K562 (cell line): ENCODE measurements around the gene MMP1. TPM values are rescaled to one million over a fixed set of nuclear protein-coding genes. Genes with fewer than 3 reads are reported as not detected.

ENCODE experiments used
- ATAC-seq: fragments of 200-7000 bp; cut with Tn5 transposase; 3 replicates; pipeline ENCODE4 v1.9.1; 2020; ENCODE audit warnings: moderate library complexity
- BruUV-seq: library from RNA; stranded (reverse); fragments of 400-500 nt; replicated peaks from 2 replicates; lab custom pipeline; 2021; lab: Mats Ljungman, UMichigan
- CTCF ChIA-PET: fragments of 300-600 bp; formaldehyde crosslinking; extraction: SDS; loops from one replicate; lab custom pipeline; 2021; ENCODE audit warnings: low intra/inter-chr PET ratio; lab: Yijun Ruan, JAX
- POLR2A ChIA-PET: fragments of 300-600, 350-650 bp; sonication (Branson Sonifier 250); formaldehyde crosslinking; extraction: SDS; loops from one replicate; lab custom pipeline; 2021; ENCODE audit warnings: antibody characterized with exemption, inconsistent platforms; lab: Yijun Ruan, JAX
- DNase-seq, 4 experiments: peaks; one replicate each; pipeline versions ENCODE4 v3.0.0 to v3.0.0-alpha.2; 2011 to 2018; ENCODE audit warnings: low spot score in 3 of 4, mixed read lengths in 3 of 4; ENCODE audit errors: extremely low read depth in 1 of 4
- FAIRE-seq: peaks from 2 replicates; lab custom pipeline; 2011; peaks lifted over from hg19 to GRCh38; lab: Jason Lieb, UNC
- H2AFZ ChIP-seq: 2 replicates; pipeline ENCODE4 v1.6.0; 2011; ENCODE audit warnings: low read depth, low read length, control low read depth, inconsistent platforms
- H3K27ac ChIP-seq: fragments of 200-600 bp; 3 replicates; pipeline ENCODE4 v1.8.0; 2011; ENCODE audit warnings: low read depth, mild to moderate bottlenecking, control low read depth, inconsistent platforms, low read length, moderate library complexity, mixed read lengths; ENCODE audit errors: extremely low read depth
- H3K27me3 ChIP-seq, 2 experiments: fragments of 300-600 bp in 1 of 2; 2 replicates in 1 of 2; 3 replicates in 1 of 2; pipeline versions ENCODE4 v1.6.0 to v1.8.0; 2011; ENCODE audit warnings: inconsistent platforms in 2 of 2, low read length in 2 of 2, mild to moderate bottlenecking in 1 of 2, mixed read lengths in 1 of 2, moderate library complexity in 1 of 2; ENCODE audit not compliant: control insufficient read depth in 2 of 2, insufficient read depth in 2 of 2
- H3K36me3 ChIP-seq: fragments of 300-600 bp; 3 replicates; pipeline ENCODE4 v1.8.0; 2011; ENCODE audit warnings: mild to moderate bottlenecking, low read length, inconsistent platforms; ENCODE audit not compliant: control insufficient read depth, insufficient read depth
- H3K4me1 ChIP-seq, 2 experiments: fragments of 200-600 bp in 1 of 2; replicated peaks in 1 of 2; 2 replicates in 1 of 2; 3 replicates in 1 of 2; pipeline versions ENCODE4 v1.5.1 to v1.8.0; 2011; ENCODE audit warnings: inconsistent platforms in 2 of 2, low read length in 2 of 2, mild to moderate bottlenecking in 1 of 2, mixed read lengths in 1 of 2, moderate library complexity in 1 of 2; ENCODE audit not compliant: control insufficient read depth in 2 of 2, insufficient read depth in 2 of 2
- H3K4me2 ChIP-seq: 2 replicates; pipeline ENCODE4 v1.6.1; 2011; ENCODE audit warnings: low read length, control low read depth, inconsistent platforms, mixed read lengths; ENCODE audit not compliant: insufficient read depth
- H3K4me3 ChIP-seq: fragments of 200-600 bp; sonication (generic), shearing (Covaris generic); 2 replicates; pipeline ENCODE4 v1.5.1; 2016; ENCODE audit warnings: control low read depth, inconsistent platforms
- H3K79me2 ChIP-seq: fragments of 200-600 bp; 3 replicates; pipeline ENCODE4 v1.8.0; 2011; ENCODE audit warnings: low read length, inconsistent platforms; ENCODE audit not compliant: control insufficient read depth, insufficient read depth
- H3K9ac ChIP-seq, 2 experiments: 2 replicates each; pipeline versions ENCODE4 v1.6.0 to v1.6.1; 2011; ENCODE audit warnings: low read depth in 2 of 2, low read length in 2 of 2, control low read depth in 1 of 2, inconsistent platforms in 1 of 2, mild to moderate bottlenecking in 1 of 2, mixed read lengths in 1 of 2; ENCODE audit not compliant: insufficient read depth in 1 of 2
- H3K9me1 ChIP-seq: one replicate; pipeline ENCODE4 v1.6.0; 2011; ENCODE audit warnings: inconsistent platforms, mild to moderate bottlenecking, low read length, moderate library complexity; ENCODE audit not compliant: control insufficient read depth, insufficient read depth
- H3K9me3 ChIP-seq: replicated peaks from 2 replicates; pipeline ENCODE4 v1.5.1; 2011; ENCODE audit warnings: low read depth, low read length, inconsistent platforms; ENCODE audit not compliant: control insufficient read depth, insufficient read depth
- H4K20me1 ChIP-seq: replicated peaks from 2 replicates; pipeline ENCODE4 v1.6.1; 2011; ENCODE audit warnings: low read length, inconsistent platforms, mixed read lengths; ENCODE audit not compliant: control insufficient read depth, insufficient read depth
- C11orf30 ChIP-seq: fragments of 450-650 bp; IDR thresholded peaks from 2 replicates; pipeline ENCODE4 v1.6.1; 2016; ENCODE audit warnings: low read depth, mild to moderate bottlenecking
- CHD1 ChIP-seq: fragments of 200-600 bp; sonication (generic); IDR thresholded peaks from one replicate; pipeline ENCODE4 v1.6.1; 2012; ENCODE audit warnings: mild to moderate bottlenecking, moderate library complexity, low read length, inconsistent platforms
- EHMT2 ChIP-seq: fragments of 450-650 bp; IDR thresholded peaks from 2 replicates; pipeline ENCODE4 v1.6.1; 2018; ENCODE audit warnings: antibody characterized with exemption
- EWSR1 ChIP-seq: fragments of 450-650 bp; IDR thresholded peaks from 2 replicates; pipeline ENCODE4 v1.6.1; 2018; ENCODE audit warnings: borderline replicate concordance, mild to moderate bottlenecking, low read depth, moderate library complexity; ENCODE audit not compliant: partially characterized antibody
- ILF3 ChIP-seq: fragments of 450-650 bp; IDR thresholded peaks from 2 replicates; pipeline ENCODE4 v1.6.1; 2018; ENCODE audit warnings: antibody characterized with exemption, mild to moderate bottlenecking, moderate library complexity, borderline replicate concordance
- KAT8 ChIP-seq: fragments of 450-650 bp; IDR thresholded peaks from 2 replicates; pipeline ENCODE4 v1.6.1; 2016; ENCODE audit warnings: low read depth, mild to moderate bottlenecking
- NR4A1 ChIP-seq, 2 experiments: fragments of 250-450 bp in 1 of 2; fragments of 450-650 bp in 1 of 2; sonication (Bioruptor Pico) in 1 of 2; IDR thresholded peaks; 2 replicates each; pipeline versions ENCODE4 v1.4.0 to v1.6.1; 2016 to 2020; ENCODE audit warnings: mild to moderate bottlenecking in 2 of 2, missing compliant biosample characterization in 1 of 2, missing genetic modification characterization in 1 of 2, moderate library complexity in 1 of 2
- RB1 ChIP-seq: fragments of 450-650 bp; IDR thresholded peaks from 2 replicates; pipeline ENCODE4 v1.6.1; 2017; ENCODE audit warnings: low read depth, mild to moderate bottlenecking
- RBM15 ChIP-seq: fragments of 200-400 bp; formaldehyde crosslinking; IDR thresholded peaks from 2 replicates; pipeline ENCODE4 v1.6.1; 2018; ENCODE audit warnings: mild to moderate bottlenecking, low read length, moderate library complexity; ENCODE audit not compliant: insufficient read depth
- SAFB ChIP-seq: fragments of 200-400 bp; formaldehyde crosslinking; IDR thresholded peaks from 2 replicates; pipeline ENCODE4 v1.6.1; 2017; ENCODE audit warnings: low read depth, low read length, borderline replicate concordance
- SMAD3 ChIP-seq: fragments of 450-650 bp; formaldehyde crosslinking; conservative IDR thresholded peaks from 2 replicates; pipeline ENCODE4 v1.4.0; 2020; ENCODE audit warnings: mild to moderate bottlenecking
- STAG1 ChIP-seq: sonication (generic); formaldehyde crosslinking; IDR thresholded peaks from 2 replicates; pipeline ENCODE4 v1.5.0; 2020; ENCODE audit warnings: missing genetic modification reagents, borderline replicate concordance
- ZFP36 ChIP-seq: fragments of 150-350 bp; IDR thresholded peaks from 2 replicates; pipeline ENCODE4 v1.6.1; 2018; ENCODE audit warnings: low read length, low read depth; ENCODE audit not compliant: partially characterized antibody
- ZNF146 ChIP-seq: IDR thresholded peaks from one replicate; pipeline ENCODE4 v1.6.1; 2018; ENCODE audit warnings: missing compliant biosample characterization; ENCODE audit not compliant: unreplicated experiment
- ZNF57 ChIP-seq: fragments of 450-650 bp; formaldehyde crosslinking; IDR thresholded peaks from 2 replicates; pipeline ENCODE4 v1.4.0; 2020; ENCODE audit warnings: mild to moderate bottlenecking, moderate library complexity
- ZNF584 ChIP-seq: fragments of 200-800 bp; sonication (Bioruptor generic); IDR thresholded peaks from 2 replicates; pipeline ENCODE4 v1.6.1; 2016; ENCODE audit warnings: low read depth, mild to moderate bottlenecking, missing genetic modification characterization, missing compliant biosample characterization
- ZNF717 ChIP-seq: fragments of 250-450 bp; sonication (Bioruptor Pico); IDR thresholded peaks from 2 replicates; pipeline ENCODE4 v1.5.0; 2021
- WGBS: fragments of 100-300 bp; shearing (Covaris generic); methylation state at CpG from one replicate; pipeline ENCODE4 v1.1.6; 2016; ENCODE audit warnings: low coverage, mixed read lengths; ENCODE audit not compliant: insufficient coverage; ENCODE audit errors: missing lambda C conversion rate; 5-methylcytosine and 5-hydroxymethylcytosine counted together
- in situ Hi-C: fragments of 300-500 bp; cut with MboI; formaldehyde crosslinking; loops from 4 replicates; pipeline ENCODE4 v1.15.0; 2018; ENCODE audit warnings: inconsistent platforms, mixed read lengths
- intact Hi-C: fragments of 100-400 bp; cut with micrococcal nuclease; formaldehyde crosslinking; loops from 2 replicates; pipeline ENCODE4 v1.14.2; 2022
- polyA plus RNA-seq, 8 experiments: library from polyadenylated mRNA; depleted of rRNA in 4 of 8; stranded (reverse) in 5 of 8; unstranded in 3 of 8; fragments of >200 nt; fragmentation: Nextera tagmentation in 2 of 8; fragmentation: Illumina TruSeq in 1 of 8; extraction: Ambion mirVana in 2 of 8; extraction: Trizol in 1 of 8; gene quantifications; 2 replicates each; pipeline versions ENCODE4 v1.2.1 to v1.2.3, GENCODE V29; 2011 to 2014; ENCODE audit warnings: inconsistent platforms in 1 of 8, missing spikeins in 1 of 8
- total RNA-seq, 7 experiments: library from RNA; depleted of rRNA in 6 of 7; stranded (reverse); fragments of >200 nt in 6 of 7; fragmentation: Illumina TruSeq in 2 of 7; extraction: Trizol in 2 of 7; gene quantifications; 2 replicates each; pipeline versions ENCODE4 v1.2.1 to v1.2.3, GENCODE V29; 2011 to 2021; ENCODE audit warnings: low replicate concordance in 1 of 7

MMP1 gene
- total and polyA plus RNA-seq, 9 of the 15 experiments (the other 6 are each of a cell fraction or from before 2014, with no cell fraction given), result 0.06 to 0.33 (median 0.15) TPM; not detected in 2

DNA sequence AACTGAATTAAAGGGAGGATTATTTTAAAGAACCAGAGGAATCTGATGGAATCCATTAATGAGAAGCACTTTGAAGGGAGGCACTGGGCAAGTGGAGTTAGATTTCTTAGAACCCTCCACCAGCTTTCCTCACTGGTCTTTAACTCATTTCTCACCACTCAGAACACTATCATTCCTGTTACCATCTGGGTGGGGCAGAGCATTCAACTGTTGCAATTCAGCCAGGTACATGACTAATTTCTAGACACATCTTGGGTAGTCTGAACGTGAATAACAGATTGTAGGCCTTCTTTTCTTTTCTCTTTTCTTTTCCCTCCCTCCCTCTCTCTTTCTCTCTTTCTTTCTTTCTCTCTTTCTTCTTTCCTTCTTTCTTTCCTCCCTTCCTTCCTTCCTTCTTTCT is 15.5 kb upstream of the MMP1 start:
- ChIA-PET POLR2A (no interaction called here), CTCF (no interaction called here)
- Histone ChIP-seq H2AFZ (no peak overlapping the region), H3K9ac (no peak overlapping the region), H3K9me3 (no peaks in the 10 kb centered on the region), H3K27me3 (no peaks in the 10 kb centered on the region), H3K4me2 (no peak overlapping the region), H3K9me1 (no peaks in the 10 kb centered on the region), H3K79me2 (no peaks in the 10 kb centered on the region), H3K4me1 (no peaks in the 10 kb centered on the region), H3K4me3 (no peak overlapping the region), H3K36me3 (no peaks in the 10 kb centered on the region), H3K27ac (no peak overlapping the region), H4K20me1 (no peaks in the 10 kb centered on the region)
- 0% methylated on average over 1 of the region's 1 CpG for WGBS
- intact Hi-C loops, result no loop called here
- DNase-seq (no peak), ATAC-seq (no peak), FAIRE-seq (no peak)
- TF ChIP-seq KAT8 (no peak), RBM15 (no peak), ZNF584 (CRISPR knock-in tag) (no peak), ZNF146 (no peak), ILF3 (no peak)
- in situ Hi-C loops, result no loop called here
- no TSS peak for BruUV-seq

DNA sequence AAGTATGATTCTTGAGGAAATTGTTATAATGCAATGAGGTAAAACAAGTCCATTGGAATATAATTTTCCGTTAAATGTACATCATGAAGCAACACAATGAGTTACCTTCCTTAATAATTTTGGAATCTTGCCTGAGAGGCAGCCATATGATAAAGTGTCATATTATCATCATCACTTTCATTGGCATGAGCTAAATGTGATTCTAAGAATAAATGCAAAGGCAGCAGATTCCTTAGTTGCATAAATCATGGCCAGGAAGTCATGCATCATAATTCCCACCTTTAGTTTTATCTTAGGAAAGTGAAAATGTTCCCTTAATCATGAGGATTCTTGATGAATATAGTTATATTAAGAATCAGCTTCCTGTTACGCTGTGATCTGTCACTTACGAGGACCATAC is 14.2 kb upstream of the MMP1 start:
- intact Hi-C loops, result no loop called here
- DNase-seq, result no peak
- H3K9me1 ChIP-seq, result no peaks in the 10 kb centered on the region
- ChIA-PET CTCF (no interaction called here), POLR2A (no interaction called here)
- no peak overlapping the region for H3K4me3 ChIP-seq
- ATAC-seq, result no peak
- no peak for FAIRE-seq
- in situ Hi-C loops, result no loop called here
- no peak overlapping the region for H2AFZ ChIP-seq
- TF ChIP-seq ZNF717 (CRISPR knock-in tag) (no peak), EHMT2 (no peak), RB1 (no peak), SMAD3 (CRISPR knock-in tag) (no peak), NR4A1 (CRISPR knock-in tag; IDR thresholded peaks at IDR 0.05) (no peak), NR4A1 (tag; IDR thresholded peaks at IDR 0.05) (no peak), STAG1 (CRISPR knock-in tag) (no peak), ZNF57 (CRISPR knock-in tag) (no peak), ZFP36 (no peak), CHD1 (no peak), C11orf30 (no peak), EWSR1 (no peak), SAFB (no peak)
- TF ChIP-seq, all 486 proteins: peak for 0
- H3K79me2 ChIP-seq, result no peaks in the 10 kb centered on the region
- no peaks in the 10 kb centered on the region; a peak in 1 of 5 replicates for H3K4me1 ChIP-seq
- H3K4me2 ChIP-seq, result no peak overlapping the region
- BruUV-seq, result no TSS peak
- H3K27me3 ChIP-seq, result no peaks in the 10 kb centered on the region
- H4K20me1 ChIP-seq, result no peaks in the 10 kb centered on the region
- H3K9me3 ChIP-seq, result no peaks in the 10 kb centered on the region
- no peak overlapping the region for H3K9ac ChIP-seq
- 0% methylated on average over 3 of the region's 3 CpGs for WGBS
- H3K27ac ChIP-seq, result no peak overlapping the region
- H3K36me3 ChIP-seq, result no peaks in the 10 kb centered on the region
